Stimulated activated CD4-positive, alpha-beta T cell treated with anti-CD3 and anti-CD28 coated beads, Interleukin-4, amount 100 ng/mL, for 4 hours (primary cell): ENCODE data around the gene PRCD.

Experiments used
- DNase-seq, 2 experiments: peaks; one replicate each; pipeline ENCODE4 v3.0.0-alpha.2; 2020

Gene PRCD

DNA sequence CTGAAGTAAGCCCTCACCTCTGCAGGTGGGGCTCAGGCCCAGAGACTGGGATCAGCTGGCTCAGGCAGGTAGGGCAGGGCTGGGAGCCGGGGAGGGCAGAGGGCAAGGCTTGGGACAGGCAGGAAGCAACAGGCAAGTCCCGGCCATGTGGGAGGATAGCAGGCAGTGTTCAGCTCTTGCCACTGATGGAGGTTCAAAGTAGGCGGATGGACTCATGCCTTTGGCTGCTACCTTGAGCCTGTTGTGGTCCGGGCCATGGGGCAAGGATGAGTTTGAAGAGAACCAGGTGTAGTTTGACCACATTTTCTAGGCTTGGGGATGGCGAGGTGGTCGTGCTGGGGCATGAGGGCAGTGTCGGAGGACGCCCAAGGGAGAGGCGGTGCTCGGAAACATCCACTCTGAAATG, 2.7 kb downstream of the PRCD start:
- DNase-seq = no peak

DNA sequence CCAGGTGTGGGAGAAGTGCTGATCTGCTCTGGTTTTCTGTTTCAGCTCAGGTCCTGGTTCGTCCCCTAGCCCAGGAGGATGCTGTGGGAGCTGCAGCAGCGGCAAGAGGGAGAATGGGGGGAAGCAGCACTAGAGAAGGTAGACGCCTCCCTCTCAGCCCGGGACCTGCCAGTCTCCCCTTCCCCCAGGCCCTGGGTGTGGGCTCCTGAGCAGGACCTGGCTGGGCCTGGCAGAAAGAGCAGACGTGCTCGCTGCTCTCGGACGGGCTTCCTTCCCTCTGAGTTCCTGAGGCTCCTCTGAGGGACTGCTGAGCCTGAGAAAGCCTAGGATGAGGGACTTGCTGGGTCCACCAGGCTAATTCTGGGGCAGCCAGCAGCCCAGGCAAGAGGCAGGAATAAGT, 3.1 kb downstream of the PRCD start:
- DNase-seq = no peak

DNA sequence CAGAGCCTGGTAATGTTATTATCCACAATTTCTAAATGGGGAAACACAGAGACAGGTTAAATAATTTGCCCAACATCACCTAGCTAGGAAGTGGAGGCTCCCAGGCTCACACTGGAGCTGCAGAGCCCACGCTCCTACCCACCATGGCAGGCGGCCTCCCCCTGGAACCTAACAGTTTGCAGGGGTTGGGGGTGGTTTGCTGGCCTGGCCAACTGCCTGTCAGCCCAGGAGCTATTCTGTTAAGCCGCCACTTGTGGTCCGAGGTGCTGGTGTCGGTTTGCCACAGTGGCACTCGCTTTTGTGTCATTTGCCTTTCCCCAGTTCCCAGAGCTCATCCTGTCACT, 3.6 kb downstream of the PRCD start:
- DNase-seq = no peak

DNA sequence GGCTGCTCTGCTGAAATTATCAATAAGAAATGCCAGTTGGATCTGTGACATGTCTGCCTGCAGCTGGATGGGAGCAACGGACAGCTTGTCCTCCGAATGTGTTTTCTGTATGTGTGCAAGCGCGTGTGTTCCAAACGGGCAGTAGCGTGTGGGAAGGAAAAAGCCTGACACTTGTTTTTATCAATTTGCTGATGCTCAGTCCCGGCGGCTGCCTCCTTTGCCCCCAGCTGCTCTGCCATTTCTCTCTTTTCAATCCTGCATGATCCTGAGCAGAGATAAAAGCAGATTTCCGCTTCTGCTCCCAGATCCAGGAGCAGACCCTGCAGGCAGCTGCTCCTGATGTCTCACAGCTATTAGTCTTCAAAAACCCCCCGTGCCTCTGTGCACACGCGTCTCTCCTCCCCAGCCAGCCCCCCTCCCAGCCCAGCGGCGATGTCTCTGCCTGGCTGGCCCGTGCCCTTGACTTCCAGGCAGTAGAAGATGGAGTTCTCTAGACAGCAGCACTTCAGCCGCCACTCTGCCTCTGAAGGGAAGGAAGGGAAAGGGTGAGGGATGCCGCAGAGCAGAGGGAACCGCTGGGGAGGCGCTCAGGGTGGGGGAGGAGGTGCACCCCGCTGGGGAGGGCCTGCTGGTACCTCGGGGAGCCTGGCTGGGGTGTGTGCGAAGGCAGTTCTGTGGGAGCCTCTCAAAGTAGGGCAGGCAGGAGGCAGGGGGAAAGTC, 4.1 kb downstream of the PRCD start:
- DNase-seq = no peak

DNA sequence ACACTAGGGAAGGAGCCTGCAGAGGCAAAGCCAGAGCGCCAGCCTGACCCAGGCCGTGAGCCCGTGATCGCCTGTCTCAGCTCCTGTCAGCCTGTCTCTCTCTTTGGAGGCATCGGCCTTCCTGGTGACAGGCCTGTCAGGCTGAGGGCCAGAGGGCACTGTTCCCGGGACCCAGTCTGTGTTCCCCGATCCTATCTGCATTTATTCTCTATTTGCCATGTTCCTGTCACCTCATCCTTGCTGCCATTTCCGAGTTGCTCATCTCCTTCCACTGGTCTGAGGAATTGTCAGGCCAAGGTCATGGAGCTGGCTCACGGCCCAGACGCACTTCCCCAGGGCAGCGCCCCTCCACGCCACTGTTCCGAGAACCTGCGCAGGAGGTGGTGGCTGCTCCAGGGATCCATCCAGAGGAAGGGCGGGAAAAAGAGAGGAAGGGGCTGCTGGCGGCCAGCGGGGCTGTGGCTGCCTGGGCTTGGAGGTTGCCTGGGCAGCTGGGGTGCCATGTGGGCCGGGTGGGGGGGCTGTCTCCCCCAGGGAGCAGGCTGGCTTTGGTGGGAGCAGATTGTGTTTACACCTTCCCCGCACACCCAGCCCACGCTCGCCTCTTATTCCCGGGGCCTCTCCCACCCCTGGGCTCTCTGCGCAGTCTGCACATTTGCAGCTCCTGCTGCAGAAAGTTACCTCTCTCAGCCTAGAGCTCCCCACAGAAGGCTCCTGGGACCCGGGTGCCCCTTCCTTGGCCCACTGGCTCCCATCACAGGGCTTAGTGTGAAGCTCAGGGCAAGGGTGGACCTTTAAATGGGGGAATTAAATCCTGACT, 4.9 kb downstream of the PRCD start:
- no peak for DNase-seq

DNA sequence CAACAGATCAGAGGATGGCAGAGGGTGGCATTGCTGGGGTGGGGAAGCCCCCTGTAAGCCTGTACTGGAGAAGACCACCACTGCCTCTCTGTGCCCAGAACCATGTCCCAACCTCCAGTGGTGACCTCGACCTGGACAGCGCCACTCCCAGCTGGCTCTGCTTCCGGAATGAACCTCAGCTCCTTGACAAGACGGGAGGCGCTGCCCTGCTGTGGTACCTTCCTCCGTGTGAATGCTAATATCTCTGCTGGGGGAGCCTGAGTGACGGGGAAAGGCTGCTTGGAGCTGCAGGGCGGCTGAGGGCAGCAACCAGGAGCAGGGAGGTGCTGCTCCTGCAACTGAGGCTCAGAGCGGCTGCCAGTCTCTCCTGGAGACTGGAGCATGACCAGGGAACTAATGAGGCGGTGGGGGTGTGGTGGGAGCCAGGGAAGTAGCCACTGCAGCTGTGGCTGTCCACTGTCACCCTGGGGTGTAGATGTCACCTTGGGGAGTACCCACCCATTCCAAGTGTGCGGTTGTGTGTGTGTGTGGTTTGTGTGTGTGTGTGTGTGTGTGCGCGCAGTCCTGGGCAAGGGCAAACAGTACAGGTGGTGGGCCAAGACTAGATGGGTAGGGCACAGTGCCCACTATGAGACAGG, 6.2 kb downstream of the PRCD start:
- DNase-seq = no peak

DNA sequence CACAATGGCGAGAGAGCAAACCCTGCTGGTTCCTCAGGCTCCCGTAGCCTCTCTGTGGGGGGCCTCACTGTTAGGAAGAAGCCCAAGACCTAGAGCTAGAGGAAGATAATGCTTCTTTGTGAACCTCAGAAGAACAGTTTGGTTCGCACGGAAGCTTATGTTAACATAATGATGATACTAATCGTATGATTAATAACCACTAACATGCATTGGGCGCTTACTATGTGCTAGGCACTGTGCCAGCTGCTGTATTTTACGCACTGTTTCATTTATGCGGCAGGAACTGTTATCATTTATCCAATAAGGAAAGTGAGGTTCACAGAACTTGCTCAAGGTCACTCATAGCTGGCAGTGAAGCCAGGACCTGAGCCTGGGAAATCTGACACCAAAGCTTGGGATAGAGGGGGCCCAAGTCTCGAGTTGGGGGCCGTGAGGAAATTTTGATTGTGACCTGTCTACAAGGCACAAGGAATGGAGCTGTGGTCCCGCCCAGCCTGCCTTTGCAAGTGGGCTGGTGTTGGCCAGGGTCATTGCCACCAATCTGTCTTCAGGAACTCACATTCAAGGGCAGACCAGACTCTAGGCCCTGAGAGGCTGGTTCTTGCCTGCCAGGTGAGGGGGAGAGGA, 6.8 kb downstream of the PRCD start:
- DNase-seq = no peak

DNA sequence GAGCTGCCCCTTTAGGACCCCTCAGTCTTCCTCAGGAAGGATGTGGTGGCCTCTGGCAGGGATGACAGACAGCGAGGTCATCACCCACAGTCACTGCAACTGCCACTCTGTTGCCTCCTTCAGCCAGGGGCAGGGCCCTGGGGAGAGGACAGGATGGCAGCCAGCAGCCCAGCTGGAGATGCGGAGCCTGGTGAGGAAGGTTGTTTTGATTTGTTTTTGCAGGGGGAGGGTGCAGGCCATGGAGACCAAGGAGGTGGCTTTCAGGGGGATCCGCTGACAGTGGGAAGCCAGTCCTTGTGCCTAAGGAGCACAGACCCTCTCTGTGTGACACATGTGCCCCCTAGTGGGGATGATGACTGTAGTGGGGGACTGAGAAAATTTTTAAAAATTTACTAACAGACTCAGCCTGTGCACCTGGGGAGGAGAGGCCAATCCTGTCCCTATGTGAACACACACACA, 7.4 kb downstream of the PRCD start:
- peak in 1 of 2 experiments; percentile 48 for DNase-seq

DNA sequence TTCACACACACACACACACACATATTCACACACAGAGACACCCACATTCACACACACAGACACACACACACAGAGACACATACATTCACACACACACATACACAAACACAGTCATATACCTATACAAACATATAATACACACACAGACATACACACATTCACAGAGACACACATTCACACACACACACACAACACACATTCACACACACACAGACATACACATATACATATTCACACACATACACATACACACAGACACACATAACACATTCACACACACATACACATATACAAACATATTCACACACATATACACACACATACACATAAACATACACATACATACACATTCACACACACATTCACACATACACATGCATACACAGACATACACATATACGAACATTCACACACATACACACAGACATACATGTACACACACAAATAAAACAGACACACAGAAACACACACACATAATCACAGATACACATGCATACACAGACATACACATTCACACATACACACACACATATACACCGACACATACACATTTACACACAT, 7.9 kb downstream of the PRCD start:
- DNase-seq = no peak

DNA sequence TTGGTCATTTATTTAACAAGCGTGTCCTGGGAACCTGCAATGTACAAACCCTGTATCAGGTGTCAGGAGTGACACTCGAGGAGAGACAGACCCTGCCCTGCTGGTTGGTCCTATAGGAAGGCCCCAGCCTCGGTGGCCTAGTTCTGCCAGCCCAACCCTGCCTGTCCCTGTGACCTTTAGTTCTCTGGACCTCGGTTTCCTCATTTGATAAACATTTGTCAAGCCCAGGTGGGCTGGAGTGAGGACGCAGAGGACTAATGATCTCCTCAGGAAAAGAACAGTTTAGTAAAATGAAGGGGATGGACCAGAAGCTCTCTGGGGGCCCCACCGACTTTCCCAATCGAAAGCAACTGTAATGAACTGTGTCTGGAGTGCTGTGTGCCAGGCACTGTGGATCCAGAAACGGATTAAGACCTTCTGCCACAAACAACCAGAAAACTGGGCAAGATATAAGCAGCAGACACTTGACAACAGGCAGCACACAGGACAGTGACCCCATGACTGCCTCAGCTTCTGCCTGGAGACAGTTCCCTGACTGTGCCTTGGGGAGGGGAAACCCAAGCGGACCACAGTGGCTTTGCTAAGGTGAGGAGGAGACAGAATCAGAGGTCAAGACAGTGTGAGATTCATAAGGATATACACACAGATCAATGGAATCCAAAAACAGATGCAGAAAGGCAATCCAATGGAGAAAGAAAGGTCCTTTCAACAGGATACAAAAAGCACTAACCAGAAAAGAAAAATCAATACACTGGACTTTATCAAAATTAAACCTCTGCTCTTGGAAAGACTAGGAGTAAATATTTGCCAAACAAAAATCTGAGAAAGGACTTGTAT, 8.8 kb downstream of the PRCD start:
- no peak for DNase-seq

DNA sequence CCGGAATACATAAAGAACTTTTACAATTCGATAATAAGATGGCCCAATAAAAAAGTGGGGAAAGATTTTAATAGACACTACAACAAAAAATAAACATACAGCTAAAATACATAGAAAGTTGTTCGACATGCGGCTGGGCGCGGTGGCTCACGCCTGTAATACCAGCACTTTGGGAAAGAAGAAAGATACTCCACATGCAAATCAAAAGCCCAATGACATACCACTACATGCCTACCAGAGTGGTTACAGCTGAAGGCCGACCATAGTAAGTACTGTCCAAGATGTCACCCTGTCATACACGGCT, 9.3 kb downstream of the PRCD start:
- no peak for DNase-seq

DNA sequence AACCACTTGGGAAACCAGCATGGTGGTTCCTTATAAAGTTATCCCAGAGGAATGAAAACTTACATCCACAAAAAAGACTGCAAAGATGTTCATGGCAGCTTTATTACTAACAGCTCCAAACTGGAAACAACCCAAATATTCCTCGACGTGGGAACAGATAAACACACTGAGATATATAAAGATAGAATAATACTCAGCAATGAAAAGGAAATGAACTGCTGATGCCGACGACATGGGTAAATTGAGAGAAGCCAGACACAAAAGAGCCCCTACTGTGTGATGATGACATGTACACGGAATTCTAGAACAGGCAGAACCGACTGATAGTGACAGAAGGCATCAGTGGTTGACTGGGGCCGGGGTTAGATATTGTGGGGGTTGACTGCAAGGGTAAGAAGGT, 9.7 kb downstream of the PRCD start:
- DNase-seq = no peak

DNA sequence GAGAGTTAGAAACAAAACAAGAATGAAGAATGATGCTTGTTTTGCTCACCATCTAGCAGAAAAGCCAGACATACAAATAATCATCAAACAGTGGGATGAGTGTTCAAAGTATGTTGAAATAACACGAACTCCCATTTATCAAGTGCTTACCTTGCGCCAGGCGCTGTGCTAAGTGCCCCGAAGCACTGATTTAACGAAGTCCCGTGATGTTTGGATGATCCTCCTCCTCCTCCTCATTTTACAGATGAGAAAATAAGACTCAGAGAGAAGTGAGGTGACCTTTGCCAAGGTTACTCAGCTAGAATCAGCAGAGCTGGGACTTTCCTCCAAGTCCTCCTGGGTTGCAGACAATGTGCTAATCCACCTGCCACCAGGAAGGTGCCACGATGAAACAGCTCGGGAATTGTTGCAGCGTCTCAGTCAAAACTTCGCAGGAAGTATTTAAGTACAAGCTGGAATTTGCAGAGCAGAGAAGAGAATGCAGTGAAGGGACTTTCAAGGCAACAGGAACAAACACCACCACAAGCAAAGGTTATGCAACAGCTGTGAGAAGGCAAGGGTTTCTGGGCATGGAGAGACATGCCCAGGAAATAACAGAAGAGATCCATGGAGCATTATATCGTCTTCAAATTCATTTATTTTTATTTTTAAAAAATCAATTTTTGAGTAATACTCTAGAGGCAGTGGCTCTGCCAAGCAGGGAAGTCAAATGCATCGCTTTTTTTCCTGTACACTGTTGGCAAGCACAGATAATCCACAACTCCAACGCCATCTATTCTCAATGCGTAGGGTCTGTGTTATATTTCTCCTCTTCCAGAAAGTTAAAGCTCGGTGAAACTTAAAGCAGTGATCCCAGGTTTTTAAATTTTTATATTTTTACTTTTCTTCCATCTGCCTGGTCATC, 11.1 kb downstream of the PRCD start:
- DNase-seq = no peak

DNA sequence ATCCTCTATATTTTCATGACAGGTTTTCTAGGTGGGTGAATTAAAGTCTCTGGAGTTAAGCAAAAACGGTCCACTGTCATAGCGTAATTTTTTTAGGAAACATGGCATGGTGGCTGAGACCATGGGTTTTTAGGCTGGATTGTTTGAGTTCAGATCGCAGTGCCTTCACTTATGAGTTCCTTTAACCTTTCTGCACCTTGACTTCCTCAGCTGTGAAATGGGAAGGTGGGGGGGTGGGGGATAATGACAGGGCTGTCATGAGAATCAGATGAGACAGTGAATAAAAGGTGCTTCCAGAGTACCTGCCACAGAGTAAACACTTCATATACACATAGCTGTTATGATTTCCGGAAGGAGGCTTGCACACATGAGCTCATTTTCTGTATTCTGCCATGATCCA, 11.8 kb downstream of the PRCD start:
- DNase-seq = no peak

DNA sequence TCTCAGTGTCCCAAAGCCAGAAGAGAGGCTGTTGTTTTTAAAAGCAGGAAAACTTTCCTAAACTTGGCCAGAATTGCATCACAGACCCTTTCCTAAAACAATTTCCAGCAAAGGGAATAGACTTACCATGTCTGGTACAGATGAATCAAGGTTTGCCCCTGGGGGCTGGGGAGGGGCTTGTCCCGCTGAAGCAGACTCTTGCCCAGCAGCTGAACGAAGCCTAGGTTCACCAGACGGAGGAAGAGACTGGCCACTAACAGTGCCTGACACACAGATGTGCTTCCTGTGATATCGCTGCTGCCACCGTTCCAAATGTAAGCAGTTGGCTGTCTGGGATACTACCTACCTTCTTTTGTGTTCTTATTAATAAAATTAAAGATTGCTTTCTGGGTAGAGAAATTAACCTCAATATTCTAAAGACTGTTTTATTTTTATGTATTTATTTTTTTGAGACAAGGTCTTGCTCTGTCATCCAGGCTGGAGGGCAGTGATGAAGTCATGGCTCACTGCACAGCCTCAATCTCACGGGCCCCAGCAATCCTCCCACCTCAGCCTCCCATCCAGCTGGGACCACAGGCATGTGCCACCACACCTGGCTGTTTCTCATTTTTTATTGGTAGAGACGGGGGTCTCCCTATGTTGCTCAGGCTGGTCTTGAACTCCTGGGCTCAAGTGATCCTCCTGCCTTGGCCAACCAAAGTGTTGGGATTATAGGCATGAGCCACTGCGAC, 13.5 kb downstream of the PRCD start:
- no peak for DNase-seq

DNA sequence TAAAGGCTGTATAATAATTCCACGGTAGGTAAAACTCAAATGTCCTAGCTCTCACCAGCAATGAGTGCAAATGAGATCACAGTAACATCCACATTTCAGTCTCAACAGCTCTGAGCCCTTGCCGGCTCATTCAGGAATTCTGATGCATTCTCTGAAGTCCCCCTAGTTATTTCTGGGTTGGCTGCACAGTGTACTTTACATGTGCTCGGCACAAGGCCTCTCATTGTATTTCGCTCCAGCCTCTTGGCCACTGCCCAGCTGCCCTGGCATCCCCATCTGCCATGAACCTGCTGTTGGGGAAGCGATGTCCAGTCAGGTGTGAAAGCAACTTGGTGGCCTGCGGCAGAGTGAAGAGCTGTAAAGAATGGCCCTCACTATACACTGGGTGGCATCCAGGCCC, 14.3 kb downstream of the PRCD start:
- DNase-seq = no peak

DNA sequence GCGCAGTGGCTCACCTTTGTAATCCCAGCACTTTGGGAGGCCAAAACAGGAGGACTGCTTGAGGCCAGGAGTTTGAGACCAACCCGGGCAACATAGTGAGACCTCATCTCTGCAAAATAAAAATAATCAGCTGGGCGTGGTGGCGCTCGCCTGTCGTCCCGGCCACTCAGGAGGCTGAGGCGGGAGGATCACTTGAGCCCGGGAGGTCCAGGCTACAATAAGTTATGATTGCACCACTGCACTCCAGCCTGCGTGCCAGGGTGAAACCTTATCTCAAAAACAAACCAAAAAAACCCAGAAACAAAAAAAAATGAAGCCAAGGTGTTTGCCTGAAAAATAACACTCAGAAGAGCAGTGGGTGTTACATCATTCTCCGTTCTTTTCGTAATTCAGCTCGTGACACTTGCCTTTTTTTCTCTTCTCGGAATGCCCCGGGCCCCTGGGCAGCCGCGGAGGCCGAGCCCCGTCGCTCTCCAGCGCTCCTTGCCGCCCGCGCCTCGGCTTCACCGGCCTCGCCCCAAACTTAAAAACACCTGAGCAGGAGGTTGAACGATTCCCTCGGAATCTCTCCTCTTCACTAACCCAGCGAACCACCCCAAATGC, 17.0 kb downstream of the PRCD start:
- peak in 1 of 2 experiments; percentile 17 for DNase-seq

DNA sequence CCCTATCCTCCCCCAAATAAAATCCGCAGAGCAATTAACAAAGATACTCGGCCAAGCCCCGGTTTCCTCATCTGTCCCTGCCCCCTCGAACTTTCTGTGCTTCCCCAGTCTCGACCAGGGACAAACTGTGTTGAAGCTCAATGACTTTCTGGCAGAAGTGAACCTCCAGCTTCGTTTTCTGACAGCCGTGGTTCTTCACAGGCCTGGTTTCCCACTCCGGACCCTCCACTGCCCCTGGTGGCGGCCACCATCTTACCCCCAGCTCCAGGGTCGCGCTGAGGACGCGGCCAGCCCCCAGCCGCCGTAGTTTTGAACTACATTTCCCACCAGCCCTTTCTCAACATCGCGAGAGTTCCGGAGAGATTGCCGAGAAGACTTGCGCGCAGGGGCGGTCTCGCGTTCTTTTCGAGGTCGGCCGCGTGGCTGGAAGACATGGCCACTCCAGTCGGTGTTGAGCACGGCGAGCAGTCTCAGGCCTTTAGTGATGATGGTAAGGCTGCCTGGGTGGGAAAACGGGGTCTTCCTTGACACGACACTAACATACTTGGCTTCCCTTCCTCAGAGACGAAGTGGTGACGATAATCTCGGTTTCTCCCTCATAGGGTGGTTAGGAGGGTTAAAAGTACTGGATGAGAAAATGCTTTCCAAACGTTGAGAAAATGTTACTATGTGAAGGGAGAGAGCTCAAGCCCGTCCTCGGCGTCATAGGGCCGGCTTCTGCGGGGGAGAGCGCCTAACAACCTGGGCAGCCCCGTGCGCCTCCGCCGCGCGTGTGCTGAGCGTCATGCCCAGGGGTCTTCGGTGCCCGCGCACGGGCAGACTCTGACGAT, 17.7 kb downstream of the PRCD start:
- peak; percentile 88 to 93 for DNase-seq
